Lung (tissue), 12 donors: ENCODE results near the gene IPO9. TPM values are rescaled to one million over a fixed set of nuclear protein-coding genes. Genes with fewer than 3 reads are reported as not detected.

Experiments used
- ATAC-seq: fragments of 200-7000 bp; cut with Tn5 transposase; one replicate; pipeline ENCODE4 v1.9.1; 2020; ENCODE audit warnings: moderate number of reproducible peaks; ENCODE audit not compliant: insufficient read depth, low FRiP score
- DNase-seq, 3 donors: peaks; one replicate each; pipeline ENCODE4 v3.0.0-alpha.2; 2013 to 2017
- H3K27ac ChIP-seq, 2 donors: one replicate each; pipeline ENCODE4 v1.5.1; 2013; ENCODE audit warnings: mild to moderate bottlenecking in 2 of 2, moderate library complexity in 2 of 2, control low read depth in 1 of 2, inconsistent platforms in 1 of 2, low read depth in 1 of 2, low read length in 1 of 2
- H3K27me3 ChIP-seq, 3 donors: one replicate each; pipeline ENCODE4 v1.5.1; 2013; ENCODE audit warnings: low read length in 2 of 3; ENCODE audit not compliant: control insufficient read depth in 3 of 3, insufficient read depth in 3 of 3
- H3K36me3 ChIP-seq, 4 donors: one replicate each; pipeline ENCODE4 v1.5.1; 2013; ENCODE audit warnings: low read length in 4 of 4, mild to moderate bottlenecking in 1 of 4, moderate library complexity in 1 of 4; ENCODE audit not compliant: control insufficient read depth in 4 of 4, insufficient read depth in 4 of 4
- H3K4me1 ChIP-seq, 5 donors: one replicate each; pipeline ENCODE4 v1.5.1; 2013; ENCODE audit warnings: low read length in 5 of 5, mild to moderate bottlenecking in 2 of 5, moderate library complexity in 1 of 5; ENCODE audit not compliant: control insufficient read depth in 5 of 5, insufficient read depth in 5 of 5
- H3K4me3 ChIP-seq: one replicate; pipeline ENCODE4 v1.5.1; 2013; ENCODE audit warnings: mild to moderate bottlenecking, control low read depth, moderate library complexity
- H3K9ac ChIP-seq, 2 donors: one replicate each; pipeline ENCODE4 v1.5.1; 2013; ENCODE audit warnings: low read length in 2 of 2, control low read depth in 1 of 2; ENCODE audit not compliant: insufficient read depth in 1 of 2
- H3K9me3 ChIP-seq, 4 donors: one replicate each; pipeline ENCODE4 v1.5.1; 2013; ENCODE audit warnings: low read length in 3 of 4, mild to moderate bottlenecking in 1 of 4, moderate library complexity in 1 of 4; ENCODE audit not compliant: control insufficient read depth in 4 of 4, insufficient read depth in 3 of 4
- CTCF ChIP-seq: IDR thresholded peaks from 2 replicates; pipeline ENCODE4 v1.5.1; 2012; ENCODE audit warnings: mild to moderate bottlenecking; ENCODE audit errors: control extremely low read depth, extremely low read depth
- WGBS, 2 donors: extraction: QIAGEN DNeasy Blood & Tissue Kit; methylation state at CpG; one replicate each; pipeline ENCODE4 v1.1.7; 2013; 5-methylcytosine and 5-hydroxymethylcytosine counted together
- polyA plus RNA-seq, 2 donors: library from polyadenylated mRNA; stranded (reverse); fragments of 200-250 nt; gene quantifications; one replicate each; pipeline ENCODE4 v1.2.1, GENCODE V29; 2013
- total RNA-seq, 2 donors: library from RNA; depleted of rRNA in 1 of 2; stranded (reverse); fragments of >200 nt in 1 of 2; gene quantifications; one replicate each; pipeline ENCODE4 v1.2.1, GENCODE V29; 2014 to 2021
- donor health status: control.
- donor health status: control.
- donor health status: Bipolar disorder and iron deficiency.
- donor health status: healthy.
- donor health status: DM: yes; HTN: yes; CAD: no.

The IPO9 gene
- total and polyA plus RNA-seq, 4 donors: 16.7 to 52.3 (median 30.8) TPM

GRCh38 chr1:201890223-201890622 is 61.3 kb downstream of the IPO9 start:
- TF ChIP-seq CTCF: no peak
- 92 to 94% methylated on average over 7 of the region's 7 CpGs for WGBS, 2 donors
- H3K27ac ChIP-seq: no peak overlapping the region
- no peak overlapping the region for H3K4me3 ChIP-seq
- no peak overlapping the region for H3K9ac ChIP-seq
- H3K36me3 ChIP-seq: no peaks in the 10 kb centered on the region
- ATAC-seq (no peak), DNase-seq (no peak)
- H3K27me3 ChIP-seq: no peaks in the 10 kb centered on the region
- H3K4me1 ChIP-seq: peaks cover 0 to 17% (median 6%) of the 10 kb centered on the region in 5 donors
- no peaks in the 10 kb centered on the region for H3K9me3 ChIP-seq

- no peak overlapping the region for H3K4me3 ChIP-seq
- ATAC-seq (no peak), DNase-seq (no peak)
- no peak overlapping the region for H3K9ac ChIP-seq
- no peaks in the 10 kb centered on the region for H3K27me3 ChIP-seq
- H3K36me3 ChIP-seq: no peaks in the 10 kb centered on the region
- TF ChIP-seq CTCF: no peak
- H3K27ac ChIP-seq: no peak overlapping the region
- H3K9me3 ChIP-seq: no peaks in the 10 kb centered on the region
- peaks cover 0 to 17% (median 5%) of the 10 kb centered on the region in 5 donors for H3K4me1 ChIP-seq
- 82 to 85% methylated on average over 3 of the region's 3 CpGs for WGBS, 2 donors
Observed at GRCh38 chr1:201890806-201891450, 62.0 kb downstream of the IPO9 start.

GRCh38 chr1:201891451-201892045 is 62.6 kb downstream of the IPO9 start:
- no peak overlapping the region for H3K27ac ChIP-seq
- H3K9ac ChIP-seq: no peak overlapping the region
- peaks cover 0 to 17% (median 5%) of the 10 kb centered on the region in 5 donors for H3K4me1 ChIP-seq
- H3K9me3 ChIP-seq: no peaks in the 10 kb centered on the region
- no peaks in the 10 kb centered on the region for H3K27me3 ChIP-seq
- H3K4me3 ChIP-seq: no peak overlapping the region
- DNase-seq: no peak
- no peaks in the 10 kb centered on the region for H3K36me3 ChIP-seq
- no peak for ATAC-seq
- 87 to 89% methylated on average over 5 of the region's 5 CpGs for WGBS, 2 donors
- TF ChIP-seq CTCF: no peak
